Activated effector memory CD4-positive, alpha-beta T cell treated with anti-CD3 and anti-CD28 coated beads, Interleukin-2, amount 50 U/mL, for 16 hours (primary cell): ENCODE measurements around the gene PTPRM.

Experiments used
- DNase-seq: peaks from one replicate; pipeline ENCODE4 v3.0.0-alpha.2; 2020

Gene PTPRM

DNA sequence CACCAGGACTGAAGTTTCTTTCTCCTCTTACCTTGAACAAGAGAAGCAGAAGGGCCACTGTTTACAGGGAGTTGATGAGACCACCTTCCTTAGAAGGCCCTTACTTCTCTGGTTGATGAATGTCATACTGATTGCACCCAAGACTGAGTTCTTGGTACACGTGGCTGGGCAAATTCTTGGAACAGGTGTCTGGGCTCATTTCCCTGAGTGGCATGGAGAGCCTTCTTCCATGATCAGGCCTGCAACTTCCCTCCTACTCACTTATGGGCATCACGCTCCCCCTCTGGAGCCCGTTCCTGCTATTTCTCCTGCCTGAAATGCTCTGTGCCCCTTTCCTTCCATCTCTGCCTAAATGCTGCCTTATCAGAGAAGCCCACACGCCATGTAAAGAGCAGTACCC is 110.3 kb downstream of the PTPRM start:
- DNase-seq = no peak

DNA sequence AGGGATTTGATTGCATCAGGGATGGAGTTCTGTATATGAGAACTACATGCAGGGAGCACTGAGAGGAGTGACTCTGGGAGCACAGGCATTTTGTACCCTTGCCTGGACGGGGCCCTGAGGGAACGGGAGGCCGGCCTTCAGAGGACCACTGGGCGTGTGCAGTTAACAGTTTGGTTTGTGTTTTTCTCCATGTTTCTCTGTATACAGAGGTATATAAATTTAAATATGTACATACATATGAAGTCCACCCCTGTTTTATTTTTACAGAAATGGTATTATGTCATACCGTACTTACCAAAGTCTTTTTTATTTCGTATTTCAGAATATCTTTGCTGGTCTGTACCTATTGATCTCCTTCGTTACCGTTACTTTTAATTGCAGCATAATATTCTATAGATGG is 111.3 kb downstream of the PTPRM start:
- no peak for DNase-seq

DNA sequence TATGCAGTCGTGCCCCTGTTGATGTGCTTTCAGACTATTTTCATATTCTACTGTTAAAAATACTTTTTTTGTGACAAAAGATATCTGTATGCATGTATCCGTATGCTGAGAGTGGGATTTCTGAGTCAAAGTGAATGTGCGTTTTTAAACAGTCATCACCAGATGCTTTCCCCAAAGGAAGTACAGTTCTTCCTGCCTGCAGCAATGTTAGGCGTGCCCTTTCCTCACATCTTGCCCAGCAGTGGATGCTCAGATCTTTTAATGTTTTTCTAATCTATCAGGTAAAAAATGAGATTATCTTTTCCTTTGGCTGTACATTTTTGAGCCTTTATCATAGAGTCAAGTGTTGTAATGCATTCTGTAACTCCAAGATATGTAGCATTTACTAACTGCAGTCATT is 111.7 kb downstream of the PTPRM start:
- no peak for DNase-seq

DNA sequence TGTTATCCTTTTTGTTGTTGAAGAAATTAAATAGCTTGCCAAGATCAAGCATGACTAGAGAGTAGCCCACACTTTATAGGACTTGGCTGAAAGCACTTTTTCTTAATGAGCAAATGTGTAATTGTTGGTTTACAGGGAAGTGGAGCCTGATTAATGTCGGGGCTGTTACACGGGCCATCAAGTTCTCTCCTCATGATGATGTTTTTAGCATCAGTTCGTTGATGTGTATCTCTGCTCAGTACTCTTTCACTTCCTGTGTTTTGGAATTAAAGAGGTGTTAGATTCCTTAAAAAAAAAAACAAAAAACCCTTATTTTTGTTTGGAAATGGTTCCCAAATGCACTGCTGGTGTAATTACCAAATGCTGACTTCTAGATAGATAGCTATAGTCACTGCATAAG is 114.2 kb downstream of the PTPRM start:
- no peak for DNase-seq

DNA sequence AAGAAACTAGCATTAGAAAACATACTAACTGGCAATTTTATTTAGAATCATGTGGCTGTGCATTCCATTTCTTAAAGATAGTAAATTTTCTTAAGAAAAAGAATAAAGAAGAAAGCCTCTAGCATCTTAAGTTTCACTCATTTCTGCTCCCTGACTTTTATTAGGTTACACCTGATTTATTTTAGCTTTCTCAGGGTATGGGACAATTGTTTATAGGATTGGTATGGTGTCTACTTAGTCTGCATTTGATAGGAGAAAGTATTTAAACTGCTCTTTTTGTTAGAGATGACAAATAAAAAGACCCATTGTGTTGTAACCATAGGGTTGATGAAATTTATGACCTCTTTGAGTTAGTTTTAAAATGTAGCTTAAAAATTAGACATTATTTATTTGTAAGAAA is 115.2 kb downstream of the PTPRM start:
- DNase-seq = no peak

DNA sequence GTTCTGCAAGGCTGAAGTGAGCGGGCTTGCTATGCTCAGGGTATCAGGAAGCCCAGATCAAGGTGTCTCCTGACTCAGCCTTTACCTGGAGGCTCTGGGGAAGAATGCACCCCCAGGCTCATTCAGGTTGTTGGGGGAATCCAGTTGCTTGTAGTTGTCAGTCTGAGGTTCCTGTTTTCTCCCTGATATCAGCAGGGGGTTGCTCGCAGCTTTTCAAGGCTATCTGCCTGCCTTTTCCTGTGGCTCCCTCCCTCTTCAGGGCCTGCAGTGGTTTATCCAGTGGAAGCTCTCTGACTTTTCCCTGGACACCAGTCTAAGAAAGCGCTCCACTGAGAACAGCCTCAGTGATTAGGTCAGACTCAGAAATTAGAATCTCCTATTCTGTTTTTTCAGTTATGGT is 116.6 kb downstream of the PTPRM start:
- no peak for DNase-seq

DNA sequence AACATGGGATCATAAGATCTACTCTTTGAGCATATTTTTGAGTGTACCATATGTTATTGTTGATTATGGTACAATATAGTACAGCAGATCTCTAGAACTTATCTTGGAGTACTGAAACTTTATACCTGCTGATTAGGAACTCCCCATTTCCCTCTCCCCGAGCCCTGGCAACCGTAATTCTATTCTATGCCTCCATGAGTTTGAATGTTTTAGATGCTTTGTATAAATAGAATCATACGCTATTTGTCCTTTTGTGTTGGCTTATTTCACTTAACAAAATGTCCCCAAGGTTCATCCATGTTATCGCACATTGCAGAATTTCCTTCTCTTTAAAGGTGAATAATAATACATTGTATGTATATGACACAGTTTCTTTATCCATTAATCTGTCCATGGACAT is 117.2 kb downstream of the PTPRM start:
- no peak for DNase-seq

DNA sequence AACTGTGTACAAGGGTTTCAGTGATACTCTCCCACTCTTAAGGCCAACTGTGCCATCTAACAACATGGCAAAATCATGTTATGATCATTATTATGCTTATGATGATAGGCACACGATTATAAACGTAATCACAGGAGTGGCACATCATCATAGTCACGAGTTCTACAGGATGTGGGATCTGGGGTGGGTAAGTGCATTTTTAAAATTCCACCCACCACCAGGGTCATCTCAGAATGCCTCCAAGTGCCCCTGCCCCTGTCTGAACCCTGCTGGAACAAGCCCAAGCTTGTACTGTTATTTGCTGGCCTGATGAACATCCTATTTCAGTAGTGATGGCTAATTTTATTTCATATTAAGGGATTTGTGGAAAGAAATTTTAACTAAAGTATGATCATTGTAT is 117.8 kb downstream of the PTPRM start:
- no peak for DNase-seq

DNA sequence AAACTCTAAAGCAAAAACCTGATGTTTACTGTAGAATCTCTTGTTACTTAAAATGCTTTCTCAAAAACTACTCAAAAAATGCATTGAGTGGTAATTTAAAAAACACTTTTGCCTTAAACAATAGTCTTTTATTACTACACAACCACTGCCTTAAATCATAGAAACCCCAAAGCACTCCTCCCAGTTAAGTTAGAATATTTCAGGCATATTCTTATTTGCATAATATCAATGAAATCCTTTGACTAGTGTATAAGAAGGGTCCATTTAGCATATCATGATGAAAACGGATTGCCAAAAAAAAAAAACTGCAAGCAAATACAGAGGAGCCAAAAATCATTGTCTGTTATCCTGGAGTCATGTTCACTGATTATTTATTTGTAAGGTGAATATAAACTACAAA is 119.2 kb downstream of the PTPRM start:
- DNase-seq = no peak

DNA sequence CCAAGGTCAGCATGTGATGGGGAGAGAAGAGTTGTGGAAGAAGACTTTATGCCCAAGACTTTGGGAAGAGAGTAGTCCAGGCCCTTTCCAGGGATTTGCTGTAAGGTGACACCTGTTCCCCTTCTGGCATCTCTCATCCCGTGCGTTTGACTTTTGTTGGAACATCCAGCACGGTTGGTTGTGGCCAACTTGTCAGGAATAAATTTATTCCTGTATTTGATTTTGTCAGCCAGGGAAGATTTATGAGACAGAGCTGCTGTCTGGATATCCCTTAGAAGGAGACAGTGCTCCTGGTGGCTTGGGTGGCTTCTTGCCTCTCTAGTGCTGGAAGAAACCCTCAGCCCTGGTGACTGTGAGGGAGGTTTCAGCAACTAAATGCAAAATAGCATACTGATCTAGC is 121.5 kb downstream of the PTPRM start:
- DNase-seq = no peak

DNA sequence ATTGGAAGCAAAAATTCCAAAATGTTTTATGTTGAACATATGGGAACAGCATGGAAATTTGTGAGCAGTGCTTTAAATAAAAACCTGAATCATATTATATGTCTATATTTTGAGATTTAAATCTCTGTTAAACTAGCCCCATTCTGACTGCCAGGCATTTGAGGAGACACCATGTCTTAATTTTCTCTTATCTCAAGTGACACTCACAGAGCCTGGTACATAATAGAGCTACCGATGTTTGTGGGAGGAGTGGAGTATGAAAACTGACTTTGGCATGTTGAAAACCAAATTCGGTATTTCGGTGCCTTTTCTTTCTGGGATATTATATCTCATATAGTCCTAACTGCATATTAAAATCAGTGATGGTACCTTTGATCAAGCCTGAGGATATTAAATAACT is 124.1 kb downstream of the PTPRM start:
- no peak for DNase-seq

DNA sequence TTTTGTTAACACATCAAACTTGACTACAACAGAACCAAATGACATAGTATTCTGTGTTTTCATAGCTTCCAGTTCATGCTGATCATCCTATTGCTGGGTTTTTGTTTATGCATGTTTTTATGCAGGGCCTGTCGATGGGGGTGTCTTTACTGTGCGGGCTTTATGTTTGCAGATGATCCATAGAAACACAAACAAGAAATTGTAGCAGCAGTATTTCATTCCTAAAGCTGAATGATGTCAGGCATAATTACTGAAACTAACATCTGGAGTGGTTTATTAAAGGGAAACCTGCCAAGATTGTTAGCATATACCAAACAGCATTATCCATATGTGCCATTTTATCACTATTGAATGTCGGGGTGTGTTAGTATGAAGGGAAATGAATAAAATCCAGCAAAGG is 129.7 kb downstream of the PTPRM start:
- DNase-seq = no peak

DNA sequence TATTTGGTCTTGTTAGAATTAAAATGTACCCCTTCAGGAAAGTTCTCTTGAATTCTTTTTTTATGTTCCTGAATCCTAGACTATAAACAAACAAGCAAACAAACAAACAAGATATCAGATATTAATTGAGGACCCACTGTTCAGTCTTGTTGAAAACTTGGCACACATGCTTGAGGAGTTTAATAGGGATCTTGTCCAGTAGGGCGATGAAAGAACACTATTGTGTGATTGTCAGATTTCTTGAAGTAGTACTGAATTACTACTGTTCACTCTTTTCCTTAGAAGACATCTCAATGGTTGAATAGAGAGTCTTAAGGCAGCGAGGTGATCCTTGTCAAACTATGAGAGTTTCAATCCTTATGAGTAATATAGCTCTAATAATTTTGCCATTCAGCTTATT is 130.2 kb downstream of the PTPRM start:
- no peak for DNase-seq

DNA sequence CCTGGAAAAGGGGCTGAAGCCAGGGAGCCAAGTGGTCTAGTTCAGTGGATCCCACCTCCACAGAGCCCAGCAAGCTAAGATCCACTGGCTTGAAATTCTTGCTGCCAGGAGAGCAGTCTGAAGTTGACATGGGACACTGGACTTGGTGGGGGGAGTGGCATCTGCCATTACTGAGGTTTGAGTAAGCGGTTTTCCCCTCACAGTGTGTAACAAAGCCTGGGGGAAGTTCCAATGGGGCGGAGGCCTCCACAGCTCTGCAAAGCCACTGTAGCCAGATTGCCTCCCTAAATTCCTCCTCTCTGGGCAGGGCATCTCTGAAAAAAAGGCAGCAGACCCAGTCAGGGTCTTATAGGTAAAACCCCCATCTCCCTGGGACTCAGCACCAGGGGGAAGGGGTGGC is 144.4 kb downstream of the PTPRM start:
- DNase-seq = no peak

DNA sequence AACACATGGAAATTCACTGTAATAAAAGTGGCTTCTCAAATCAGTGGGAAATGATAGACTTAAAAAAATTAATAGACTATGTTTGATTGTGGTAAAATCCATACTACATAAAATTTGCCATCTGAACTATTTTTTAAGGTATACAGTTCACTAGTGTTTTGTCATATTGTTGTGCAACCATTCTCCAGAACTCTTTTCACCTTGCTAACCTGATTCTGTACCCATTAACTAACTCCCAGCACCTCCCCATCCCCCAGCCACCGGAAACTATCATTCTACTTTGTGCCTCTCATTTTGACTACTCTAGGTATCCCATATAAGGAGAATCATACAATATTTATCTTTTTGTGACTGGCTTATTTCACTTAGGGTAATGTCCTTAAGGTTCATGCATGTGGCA is 153.3 kb downstream of the PTPRM start:
- no peak for DNase-seq

DNA sequence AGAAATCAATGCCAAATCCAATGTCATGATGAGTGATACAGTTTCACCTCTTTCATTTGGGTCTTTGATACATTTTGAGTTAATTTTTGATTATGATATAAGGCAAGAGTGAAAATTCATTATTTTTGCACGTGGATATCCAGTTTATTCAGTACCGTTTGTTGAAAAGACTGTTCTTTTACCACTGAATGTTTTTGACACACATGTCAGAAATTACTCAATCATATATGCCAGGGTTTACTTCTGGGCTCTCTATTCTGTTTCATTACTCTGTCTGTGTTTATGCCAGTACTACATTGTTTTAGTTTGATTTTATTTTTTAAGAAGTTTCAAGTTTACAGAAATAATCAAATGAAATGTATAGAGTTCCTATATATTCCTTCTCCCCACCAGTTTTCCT is 154.4 kb downstream of the PTPRM start:
- no peak for DNase-seq

DNA sequence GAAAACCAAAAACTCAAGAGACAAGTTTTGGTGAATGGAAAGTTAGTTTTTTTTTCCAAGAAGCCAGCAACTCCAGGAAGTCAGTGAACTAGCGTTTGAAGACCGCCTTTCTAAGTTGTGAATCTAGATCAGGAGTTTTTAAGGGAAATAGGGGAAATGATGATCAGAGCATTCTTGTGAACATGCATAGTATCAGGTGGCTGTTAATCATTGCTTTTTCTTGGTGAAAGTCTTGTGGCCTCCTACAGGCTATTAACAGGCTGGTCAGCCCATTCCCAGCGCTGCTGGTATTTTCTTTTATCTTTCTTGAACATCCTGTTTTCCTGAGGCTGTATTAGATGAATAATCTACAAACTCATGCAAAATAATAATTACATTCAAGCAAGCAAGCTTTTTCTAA is 155.8 kb downstream of the PTPRM start:
- no peak for DNase-seq

DNA sequence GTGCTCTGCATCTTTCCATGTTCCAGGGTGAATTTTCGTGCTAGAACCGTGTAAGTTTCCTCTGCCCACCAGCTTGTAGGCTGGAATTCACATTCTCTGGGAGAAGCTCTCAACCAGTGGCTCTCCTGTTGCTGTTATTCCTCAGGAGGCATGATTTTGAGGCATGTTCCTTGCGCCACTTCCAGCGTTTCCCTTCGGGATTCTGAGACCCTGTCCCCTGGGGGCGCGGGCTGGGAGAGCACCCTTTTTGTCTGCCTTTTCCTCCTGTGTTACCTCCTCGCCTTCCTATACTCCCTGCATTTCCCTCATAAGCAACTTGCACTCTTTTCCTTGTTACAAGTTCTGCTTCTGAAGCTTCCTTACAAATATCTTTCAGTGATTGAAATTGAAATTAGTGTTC is 156.4 kb downstream of the PTPRM start:
- DNase-seq = no peak

DNA sequence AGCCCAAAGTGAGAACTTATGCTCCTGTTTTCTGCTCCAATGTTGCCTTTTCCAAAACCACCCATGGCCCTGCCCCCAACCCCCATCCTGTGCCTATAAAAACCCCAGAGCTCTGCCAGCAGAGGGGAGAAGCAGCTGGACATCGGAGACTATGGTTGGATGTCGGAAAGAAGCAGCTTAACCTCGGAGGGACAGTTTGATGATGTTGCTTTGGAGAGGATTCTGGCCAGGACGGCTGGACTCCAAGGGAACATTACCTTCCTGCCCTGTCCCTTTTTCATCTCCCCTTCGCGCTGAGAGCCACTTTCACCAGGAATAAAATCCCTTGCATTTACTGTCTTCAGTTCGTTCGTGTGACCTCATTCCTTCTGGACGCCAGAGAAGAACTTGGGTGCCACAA is 158.4 kb downstream of the PTPRM start:
- no peak for DNase-seq

DNA sequence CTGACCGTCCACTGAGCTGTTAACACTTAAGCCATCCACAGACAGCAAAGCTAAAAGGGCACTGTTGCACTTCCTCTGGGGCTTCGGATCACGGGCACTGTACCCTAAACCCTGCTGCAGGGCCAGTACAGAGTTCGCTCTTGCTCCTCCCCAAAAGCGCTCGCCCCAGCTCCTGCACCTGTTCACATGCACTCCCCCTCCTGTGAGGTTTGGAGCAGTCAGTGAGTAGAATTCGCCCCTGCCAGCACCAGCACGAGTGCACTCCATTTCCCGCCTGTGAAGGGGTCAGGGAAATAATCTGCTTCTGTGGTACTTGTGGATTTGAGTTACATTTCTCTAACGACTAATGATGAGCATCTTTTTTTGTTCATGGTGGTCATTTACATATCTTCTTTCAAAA is 158.8 kb downstream of the PTPRM start:
- no peak for DNase-seq

DNA sequence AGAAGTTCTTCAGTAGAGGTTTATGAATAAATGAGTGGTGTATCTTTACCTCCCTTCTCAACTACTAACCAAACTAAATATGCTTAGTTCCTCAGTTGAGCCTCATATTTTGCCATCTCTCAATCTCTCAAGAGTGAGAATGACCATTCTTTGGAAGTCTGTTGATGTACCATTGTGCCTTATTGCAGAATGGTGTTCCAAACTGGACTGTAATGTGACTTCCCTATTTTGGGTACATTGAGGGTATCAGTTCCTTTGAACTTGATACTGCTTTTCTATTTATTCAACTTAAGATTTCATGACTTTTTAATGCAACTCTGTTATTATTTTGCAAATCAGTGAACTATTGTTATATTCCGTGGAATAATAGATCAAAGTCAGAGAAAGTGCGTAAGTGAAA is 159.4 kb downstream of the PTPRM start:
- no peak for DNase-seq

DNA sequence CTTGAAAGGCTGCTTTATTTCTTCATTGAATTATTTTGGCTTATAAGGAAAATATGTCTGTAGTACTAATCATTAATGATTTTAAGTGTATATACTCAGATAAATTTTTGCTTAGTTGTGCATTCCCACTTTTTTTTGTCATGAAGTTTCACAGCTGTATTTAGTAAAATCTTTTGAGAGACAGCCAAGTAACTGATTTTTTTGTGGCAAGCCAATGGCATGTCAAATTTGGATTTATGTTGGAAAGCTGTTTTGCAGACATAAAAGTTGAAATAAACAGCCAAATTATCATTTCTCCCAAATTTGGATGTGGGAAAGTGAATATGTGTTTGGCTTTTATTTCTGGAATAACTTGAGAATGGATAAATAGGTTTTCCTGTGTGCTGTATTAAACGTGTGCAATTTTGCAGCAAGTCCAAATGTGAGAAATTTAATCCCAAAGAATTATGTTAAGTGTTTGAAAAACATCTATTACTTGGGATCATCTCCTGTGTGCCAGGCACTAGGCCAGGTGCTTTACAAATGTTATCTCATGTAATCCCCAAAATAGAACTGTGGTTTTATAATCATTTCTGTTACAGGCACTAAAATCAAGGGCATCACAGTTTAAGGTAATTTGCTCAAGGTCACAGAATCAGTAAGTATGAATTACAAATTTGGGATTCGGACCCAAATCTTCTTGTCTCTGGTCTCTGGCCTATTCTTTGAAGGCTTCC is 160.4 kb downstream of the PTPRM start:
- DNase-seq = no peak

DNA sequence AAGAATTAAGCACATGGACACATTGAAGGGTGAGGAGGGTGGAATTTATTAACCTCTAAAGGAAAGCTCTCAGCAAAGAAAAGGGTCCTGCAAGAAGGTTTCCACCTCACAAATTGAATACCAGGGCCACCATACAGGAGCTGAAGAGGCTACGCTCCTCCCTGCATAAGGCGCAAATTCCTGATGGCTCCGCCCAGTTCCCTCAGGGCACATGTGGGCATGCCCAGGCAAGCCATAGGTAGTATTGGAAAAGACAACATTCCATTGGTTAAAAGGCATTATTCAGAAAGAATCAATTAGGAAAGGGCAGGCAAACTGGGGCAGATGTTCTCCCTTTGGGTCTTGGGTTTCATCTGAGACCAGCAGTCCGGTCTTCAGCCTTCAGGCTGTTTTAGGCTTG is 161.2 kb downstream of the PTPRM start:
- no peak for DNase-seq

DNA sequence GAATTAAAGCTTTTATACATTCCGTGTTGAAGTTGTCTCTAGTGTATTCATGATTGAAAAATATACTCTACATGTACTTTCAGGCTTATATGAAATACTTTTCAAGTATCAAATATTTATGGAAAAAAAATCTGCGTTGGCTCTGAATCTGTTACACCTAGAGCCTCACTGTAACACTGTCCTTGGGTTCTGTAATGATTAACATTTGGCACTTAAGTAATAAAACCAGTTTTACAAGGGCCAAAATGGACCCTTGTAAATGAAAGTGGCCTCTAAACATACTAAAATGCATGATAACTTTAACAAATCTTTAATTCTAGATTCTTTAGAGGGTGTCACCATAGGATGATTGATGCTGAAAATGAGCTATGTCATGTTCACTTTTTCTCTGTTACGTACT is 162.8 kb downstream of the PTPRM start:
- no peak for DNase-seq

DNA sequence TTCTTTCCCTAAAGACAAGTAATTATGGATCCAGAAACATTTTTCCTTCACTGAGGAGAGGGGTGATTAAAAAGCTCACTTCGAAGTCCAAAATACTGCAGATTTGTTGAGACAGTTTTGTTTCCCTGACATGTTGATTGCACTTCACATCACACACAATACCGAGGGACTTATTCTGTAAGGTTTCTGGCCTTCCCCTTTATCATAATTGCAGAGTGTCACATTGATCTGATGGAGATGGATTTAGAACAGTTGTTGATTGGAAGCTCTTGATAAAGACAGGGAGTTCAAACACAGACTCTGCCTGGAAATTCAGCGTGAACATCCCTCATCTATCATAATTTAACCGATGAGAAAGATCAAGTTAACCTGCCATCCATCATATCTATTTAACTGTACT is 163.6 kb downstream of the PTPRM start:
- no peak for DNase-seq

DNA sequence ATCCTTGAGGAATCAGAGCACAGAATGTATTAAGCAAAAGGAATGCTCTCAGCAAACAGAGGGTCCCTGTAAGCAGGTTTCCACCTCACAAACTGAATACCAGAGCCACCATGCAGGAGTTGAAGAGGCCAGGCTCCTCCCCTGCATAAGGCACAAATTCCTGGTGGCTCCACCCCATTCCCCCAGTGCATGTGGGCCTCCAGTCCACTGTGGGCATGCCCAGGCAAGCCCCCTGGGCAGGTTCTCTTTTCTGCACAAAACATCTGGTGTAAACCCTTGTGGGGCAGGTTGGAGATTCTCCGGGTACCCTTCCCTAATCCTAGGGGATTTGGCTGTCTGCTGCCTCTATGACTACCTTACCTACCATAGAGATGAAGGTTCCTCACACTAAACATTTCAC is 166.5 kb downstream of the PTPRM start:
- no peak for DNase-seq
